H1 (cell line): ENCODE measurements around the gene SCART1. TPM values are rescaled to one million over a fixed set of nuclear protein-coding genes. Genes with fewer than 3 reads are reported as not detected.

Experiments
- CTCF ChIA-PET: fragments of 300-600 bp; sonication (Branson Sonifier 250); formaldehyde crosslinking; loops from one replicate; lab custom pipeline; 2021; ENCODE audit not compliant: partially characterized antibody; lab: Charles Lee
- POLR2A ChIA-PET: fragments of 300-600 bp; sonication (Branson Sonifier 250); formaldehyde crosslinking; loops from one replicate; lab custom pipeline; 2021; ENCODE audit warnings: inconsistent platforms; ENCODE audit not compliant: partially characterized antibody; lab: Charles Lee
- DNase-seq, 2 experiments: peaks; one replicate each; pipeline versions ENCODE4 v3.0.0 to v3.0.0-alpha.2; 2010 to 2022; ENCODE audit warnings: low spot score in 2 of 2, low read depth in 1 of 2, mixed read lengths in 1 of 2
- FAIRE-seq: peaks from 2 replicates; lab custom pipeline; 2011; peaks lifted over from hg19 to GRCh38; lab: Jason Lieb, UNC
- H2AFZ ChIP-seq: 2 replicates; pipeline ENCODE4 v1.8.1; 2012; ENCODE audit warnings: low read length, inconsistent platforms
- H2AK5ac ChIP-seq: 2 replicates; pipeline ENCODE4 v1.6.1; 2013; ENCODE audit warnings: low read depth, low read length
- H2BK120ac ChIP-seq: replicated peaks from 2 replicates; pipeline ENCODE3; 2013; ENCODE audit warnings: low read depth, low read length, inconsistent platforms
- H2BK12ac ChIP-seq: 2 replicates; pipeline ENCODE4 v1.6.1; 2013; ENCODE audit warnings: low read depth, low read length
- H2BK15ac ChIP-seq: 2 replicates; pipeline ENCODE4 v1.6.1; 2013; ENCODE audit warnings: low read length
- H2BK20ac ChIP-seq: 2 replicates; pipeline ENCODE4 v1.6.1; 2013; ENCODE audit warnings: low read length
- H2BK5ac ChIP-seq: 2 replicates; pipeline ENCODE4 v1.6.1; 2013; ENCODE audit warnings: low read depth, low read length
- H3K14ac ChIP-seq: 2 replicates; pipeline ENCODE4 v1.6.1; 2013; ENCODE audit warnings: inconsistent platforms; ENCODE audit not compliant: insufficient read length
- H3K18ac ChIP-seq: 2 replicates; pipeline ENCODE4 v1.6.1; 2013; ENCODE audit warnings: low read length; ENCODE audit errors: extremely low read depth
- H3K23ac ChIP-seq: 2 replicates; pipeline ENCODE4 v1.6.1; 2013; ENCODE audit warnings: inconsistent platforms; ENCODE audit not compliant: insufficient read length
- H3K23me2 ChIP-seq: 2 replicates; pipeline ENCODE4 v1.6.1; 2013; ENCODE audit warnings: low read depth, low read length
- H3K27ac ChIP-seq: 2 replicates; pipeline ENCODE4 v1.6.1; 2011; ENCODE audit warnings: low read depth, low read length, inconsistent platforms
- H3K27me3 ChIP-seq, 4 experiments: replicated peaks in 1 of 4; 1 replicate in 1 of 4; 2 replicates in 3 of 4; pipeline versions ENCODE4 v1.6.1 to v1.8.1; 2011 to 2013; ENCODE audit warnings: low read length in 3 of 4, mild to moderate bottlenecking in 3 of 4, inconsistent platforms in 2 of 4, mixed read lengths in 2 of 4, moderate library complexity in 1 of 4; ENCODE audit not compliant: control insufficient read depth in 3 of 4, insufficient read depth in 3 of 4; ENCODE audit errors: extremely low read depth in 1 of 4
- H3K36me3 ChIP-seq, 4 experiments: 2 replicates each; pipeline versions ENCODE4 v1.6.1 to v1.8.1; 2011 to 2013; ENCODE audit warnings: mild to moderate bottlenecking in 4 of 4, low read length in 3 of 4, moderate library complexity in 2 of 4, control low read depth in 1 of 4, inconsistent platforms in 1 of 4; ENCODE audit not compliant: insufficient read depth in 4 of 4, control insufficient read depth in 2 of 4
- H3K4ac ChIP-seq: replicated peaks from 2 replicates; pipeline ENCODE3; 2013; ENCODE audit warnings: low read length, low read depth, mixed read lengths, inconsistent platforms; ENCODE audit not compliant: insufficient read length
- H3K4me1 ChIP-seq, 4 experiments: replicated peaks in 1 of 4; 1 replicate in 1 of 4; 2 replicates in 3 of 4; pipeline versions ENCODE4 v1.6.1 to v1.8.1; 2011 to 2013; ENCODE audit warnings: low read length in 3 of 4, inconsistent platforms in 2 of 4, mixed read lengths in 1 of 4; ENCODE audit not compliant: insufficient read depth in 4 of 4, control insufficient read depth in 3 of 4
- H3K4me2 ChIP-seq, 2 experiments: 2 replicates each; pipeline versions ENCODE4 v1.6.1 to v1.8.1; 2011 to 2013; ENCODE audit warnings: low read depth in 2 of 2, low read length in 2 of 2, control low read depth in 1 of 2, inconsistent platforms in 1 of 2, mild to moderate bottlenecking in 1 of 2; ENCODE audit not compliant: insufficient read depth in 1 of 2
- H3K4me3 ChIP-seq, 4 experiments: fragments of 200-600, 300-600 bp in 1 of 4; sonication (generic), shearing (Covaris generic), sonication (Bioruptor Twin) in 1 of 4; 2 replicates each; pipeline versions ENCODE4 v1.5.1 to v1.8.1; 2011 to 2016; ENCODE audit warnings: low read length in 4 of 4, low read depth in 3 of 4, control low read depth in 2 of 4, inconsistent platforms in 2 of 4, mild to moderate bottlenecking in 2 of 4, mixed read lengths in 1 of 4, moderate library complexity in 1 of 4; ENCODE audit not compliant: insufficient read depth in 2 of 4; ENCODE audit errors: extremely low read depth in 1 of 4
- H3K56ac ChIP-seq: replicated peaks from 2 replicates; pipeline ENCODE3; 2013; ENCODE audit warnings: low read depth, mild to moderate bottlenecking, mixed read lengths, low read length, inconsistent platforms; ENCODE audit not compliant: insufficient read length
- H3K79me1 ChIP-seq: 2 replicates; pipeline ENCODE4 v1.6.1; 2013; ENCODE audit warnings: low read depth, low read length, control low read depth
- H3K79me2 ChIP-seq, 2 experiments: 2 replicates each; pipeline versions ENCODE4 v1.6.1 to v1.8.1; 2012 to 2013; ENCODE audit warnings: low read length in 2 of 2, mild to moderate bottlenecking in 2 of 2, inconsistent platforms in 1 of 2; ENCODE audit not compliant: insufficient read depth in 2 of 2, control insufficient read depth in 1 of 2
- H3K9ac ChIP-seq, 4 experiments: replicated peaks in 1 of 4; 1 replicate in 1 of 4; 2 replicates in 3 of 4; pipeline versions ENCODE4 v1.6.1 to v1.8.1; 2011 to 2013; ENCODE audit warnings: low read depth in 3 of 4, low read length in 3 of 4, control low read depth in 2 of 4, mild to moderate bottlenecking in 2 of 4, moderate library complexity in 2 of 4, inconsistent platforms in 1 of 4; ENCODE audit errors: extremely low read depth in 1 of 4
- H3K9me3 ChIP-seq, 2 experiments: 2 replicates each; pipeline versions ENCODE4 v1.6.1 to v1.8.1; 2012 to 2013; ENCODE audit warnings: mild to moderate bottlenecking in 2 of 2, moderate library complexity in 2 of 2, control low read depth in 1 of 2, inconsistent platforms in 1 of 2, low read depth in 1 of 2, low read length in 1 of 2, mixed read lengths in 1 of 2; ENCODE audit not compliant: insufficient read depth in 2 of 2
- H4K20me1 ChIP-seq, 2 experiments: replicated peaks in 1 of 2; 2 replicates each; pipeline versions ENCODE3 to v1.8.1; 2011 to 2013; ENCODE audit warnings: inconsistent platforms in 2 of 2, low read length in 2 of 2, mild to moderate bottlenecking in 1 of 2; ENCODE audit not compliant: insufficient read depth in 2 of 2, control insufficient read depth in 1 of 2
- H4K5ac ChIP-seq: 2 replicates; pipeline ENCODE4 v1.6.1; 2013; ENCODE audit warnings: low read length, low read depth, mixed read lengths, inconsistent platforms; ENCODE audit not compliant: insufficient read length
- H4K8ac ChIP-seq: 2 replicates; pipeline ENCODE4 v1.8.0; 2013; ENCODE audit warnings: mild to moderate bottlenecking, moderate library complexity, low read length, inconsistent platforms; ENCODE audit not compliant: insufficient read depth; ENCODE audit errors: extremely low read depth
- H4K91ac ChIP-seq: replicated peaks from 2 replicates; pipeline ENCODE3; 2013; ENCODE audit warnings: low read length, mixed read lengths, inconsistent platforms; ENCODE audit not compliant: insufficient read length
- WGBS, 2 experiments: shearing (Covaris generic) in 1 of 2; methylation state at CpG; one replicate each; pipeline versions ENCODE4 v1.1.6 to v1.1.7; 2013 to 2015; ENCODE audit warnings: low lambda C conversion rate in 2 of 2, mixed read lengths in 2 of 2, inconsistent platforms in 1 of 2, low coverage in 1 of 2, missing lambda C conversion rate in 1 of 2; ENCODE audit not compliant: insufficient replicate concordance in 2 of 2, insufficient coverage in 1 of 2, insufficient read length in 1 of 2; ENCODE audit errors: extremely low coverage in 1 of 2, missing lambda C conversion rate in 1 of 2; 5-methylcytosine and 5-hydroxymethylcytosine counted together
- polyA plus RNA-seq, 7 experiments: library from polyadenylated mRNA; depleted of rRNA in 3 of 7; stranded (reverse) in 5 of 7; unstranded in 2 of 7; fragments of >200 nt in 5 of 7; fragments of 200-250 nt in 2 of 7; gene quantifications; 1 replicate in 5 of 7; 2 replicates in 1 of 7; 4 replicates in 1 of 7; pipeline versions ENCODE4 v1.2.1 to v1.2.3, GENCODE V29; 2011 to 2013; ENCODE audit warnings: missing spikeins in 2 of 7, mixed read lengths in 2 of 7
- total RNA-seq: library from RNA; stranded (reverse); fragmentation: NEBNext Ultra II Directional; extraction: Animal tissue kit (Norgen Biotek cat#: 25700); gene quantifications from 2 replicates; pipeline ENCODE4 v1.2.1, GENCODE V29; 2021
- TF ChIP-seq, protein P1 (sequence below): IDR thresholded peaks from 2 replicates; pipeline ENCODE4 v1.6.1; 2012; ENCODE audit warnings: inconsistent platforms
- TF ChIP-seq, protein P2 (sequence below): IDR thresholded peaks from 2 replicates; pipeline ENCODE4 v1.6.1; 2012; ENCODE audit warnings: low read length, inconsistent platforms

Gene SCART1
- total and polyA plus RNA-seq, 2 of the 8 experiments (the other 6 are each of a cell fraction or from before 2014, with no cell fraction given) = 0.14 to 0.19 TPM

DNA sequence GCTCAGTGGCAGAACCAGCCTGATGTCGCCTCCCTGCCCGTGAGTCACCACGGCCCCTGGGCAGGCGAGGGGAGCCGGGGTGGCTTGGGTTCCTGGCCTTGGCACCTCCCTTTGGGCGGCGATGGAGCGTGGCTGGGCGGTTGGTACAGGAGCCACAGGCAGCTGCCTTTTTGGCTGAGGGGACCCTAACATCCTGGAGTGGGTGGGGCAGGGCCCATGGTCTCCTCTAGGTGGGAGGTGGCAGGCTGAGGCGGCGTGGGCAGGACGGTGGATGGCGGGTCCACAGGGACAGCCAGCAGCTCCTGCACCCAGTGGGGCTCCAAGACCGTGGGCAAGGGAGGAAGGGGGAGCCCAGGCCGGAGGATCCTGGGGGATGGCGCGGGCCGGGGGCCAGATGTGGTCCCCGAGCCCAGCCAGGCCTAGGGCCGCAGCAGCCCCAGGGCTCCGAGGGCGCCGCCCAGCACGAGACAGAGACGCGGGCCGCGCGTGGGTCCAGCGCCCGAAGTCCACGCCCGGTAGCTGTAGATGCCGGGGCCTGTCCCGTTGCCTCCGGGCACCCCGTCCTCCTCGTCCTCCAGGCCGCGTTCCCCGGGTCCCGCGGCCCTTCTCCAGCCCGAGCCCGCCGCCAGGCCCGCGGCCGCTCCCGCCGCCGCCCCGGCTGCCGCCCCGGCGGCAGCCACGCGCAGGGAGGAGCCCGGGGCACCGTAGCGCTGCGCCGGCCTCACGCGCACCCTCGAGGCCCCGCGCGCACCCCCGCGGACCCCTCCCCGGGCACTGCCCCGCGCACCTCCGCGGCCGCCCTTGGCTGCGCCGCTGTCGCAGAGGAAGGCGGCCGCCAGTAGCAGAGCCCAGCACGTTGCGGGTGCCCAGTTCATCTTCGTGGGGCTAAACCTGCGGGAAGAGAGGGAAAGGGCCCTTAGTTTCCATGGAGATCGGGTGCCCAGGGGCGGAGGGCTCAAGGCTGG is 30.7 kb upstream of the SCART1 start:
- peaks cover 0 to 4% (median 0%) of the 10 kb centered on the region in 4 experiments; a peak in 1 of 8 replicates for H3K36me3 ChIP-seq
- no peak overlapping the region for H3K27ac ChIP-seq
- FAIRE-seq (no peak), DNase-seq (peak in 1 of 2 experiments; percentile 63)
- H3K18ac ChIP-seq = no peak overlapping the region
- H2AFZ ChIP-seq = no peak overlapping the region
- WGBS, 2 experiments = 48% methylated on average over 20 of the region's 88 CpGs; no CpG with 5 or more reads in 1 of the 2 experiments
- TF ChIP-seq, protein P1, sequence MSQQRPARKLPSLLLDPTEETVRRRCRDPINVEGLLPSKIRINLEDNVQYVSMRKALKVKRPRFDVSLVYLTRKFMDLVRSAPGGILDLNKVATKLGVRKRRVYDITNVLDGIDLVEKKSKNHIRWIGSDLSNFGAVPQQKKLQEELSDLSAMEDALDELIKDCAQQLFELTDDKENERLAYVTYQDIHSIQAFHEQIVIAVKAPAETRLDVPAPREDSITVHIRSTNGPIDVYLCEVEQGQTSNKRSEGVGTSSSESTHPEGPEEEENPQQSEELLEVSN = peak; percentile 3; the same call in 1 of the 2 replicates
- TF ChIP-seq, protein P2, sequence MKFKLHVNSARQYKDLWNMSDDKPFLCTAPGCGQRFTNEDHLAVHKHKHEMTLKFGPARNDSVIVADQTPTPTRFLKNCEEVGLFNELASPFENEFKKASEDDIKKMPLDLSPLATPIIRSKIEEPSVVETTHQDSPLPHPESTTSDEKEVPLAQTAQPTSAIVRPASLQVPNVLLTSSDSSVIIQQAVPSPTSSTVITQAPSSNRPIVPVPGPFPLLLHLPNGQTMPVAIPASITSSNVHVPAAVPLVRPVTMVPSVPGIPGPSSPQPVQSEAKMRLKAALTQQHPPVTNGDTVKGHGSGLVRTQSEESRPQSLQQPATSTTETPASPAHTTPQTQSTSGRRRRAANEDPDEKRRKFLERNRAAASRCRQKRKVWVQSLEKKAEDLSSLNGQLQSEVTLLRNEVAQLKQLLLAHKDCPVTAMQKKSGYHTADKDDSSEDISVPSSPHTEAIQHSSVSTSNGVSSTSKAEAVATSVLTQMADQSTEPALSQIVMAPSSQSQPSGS = no peak
- no peak overlapping the region for H3K56ac ChIP-seq
- H3K14ac ChIP-seq = no peak overlapping the region
- no peak overlapping the region for H2BK120ac ChIP-seq
- no peak overlapping the region for H3K4ac ChIP-seq
- H2AK5ac ChIP-seq = no peak overlapping the region
- peaks cover 0 to 3% of the 10 kb centered on the region in 2 experiments; a peak in 1 of 4 replicates for H3K9me3 ChIP-seq
- no peak overlapping the region for H2BK20ac ChIP-seq
- peak overlapping the region in 1 of 4 experiments; percentile 49; a peak in 3 of 8 replicates for H3K4me3 ChIP-seq
- peaks cover 3% of the 10 kb centered on the region; the same call in 1 of the 2 replicates for H3K23me2 ChIP-seq
- no peak overlapping the region for H2BK15ac ChIP-seq
- no peak overlapping the region for H3K23ac ChIP-seq
- no peak overlapping the region for H4K5ac ChIP-seq
- no peak overlapping the region for H2BK5ac ChIP-seq
- H4K91ac ChIP-seq = no peak overlapping the region
- ChIA-PET POLR2A (interaction anchor here (0.7 to 1.5 kb wide), 5 partner anchors 29 to 109 kb away, joined by 3 to 4 read pairs (median 3); partner anchors contain the start of genes MTG1, PAOX and PRAP1), CTCF (no interaction called here)
- peaks cover 5 to 22% of the 10 kb centered on the region in 2 experiments for H4K20me1 ChIP-seq
- H3K4me2 ChIP-seq = peak overlapping the region; percentile 35 to 65
- H2BK12ac ChIP-seq = no peak overlapping the region
- no peak overlapping the region for H3K9ac ChIP-seq
- H3K4me1 ChIP-seq = peaks cover 0 to 6% (median 0%) of the 10 kb centered on the region in 4 experiments; a peak in 2 of 7 replicates
- H3K79me2 ChIP-seq = no peaks in the 10 kb centered on the region
- H3K27me3 ChIP-seq = peaks cover 0 to 8% (median under 1%) of the 10 kb centered on the region in 4 experiments; a peak in 3 of 7 replicates
- H4K8ac ChIP-seq = 0 out of 2 replicates have a peak overlapping the region, but pooled peaks have one; percentile 25
- no peaks in the 10 kb centered on the region for H3K79me1 ChIP-seq
